Activated CD4-positive, alpha-beta T cell treated with anti-CD3 and anti-CD28 coated beads, Interleukin-2, amount 10 ng/mL, durations not matched to agents 7 days and 5 days (primary cell): ENCODE data around the gene AMH. TPM values are rescaled to one million over a fixed set of nuclear protein-coding genes. Genes with fewer than 3 reads are reported as not detected.
"Not testable (repeated sequence)": the region's sequence is repeated elsewhere in the genome, so short reads cannot be mapped to it uniquely, and the experiment has no call there.

ENCODE experiments used
- CTCF ChIA-PET: fragments of 350-600 bp; sonication (Branson Sonifier 250); formaldehyde crosslinking; loops from one replicate; lab custom pipeline; 2021; ENCODE audit warnings: antibody characterized with exemption; lab: Charles Lee
- POLR2A ChIA-PET: fragments of 350-600 bp; sonication (Branson Sonifier 250); formaldehyde crosslinking; loops from one replicate; lab custom pipeline; 2021; ENCODE audit warnings: antibody characterized with exemption; lab: Charles Lee
- DNase-seq: peaks from one replicate; pipeline ENCODE4 v3.0.0-alpha.2; 2020
- H3K27ac Mint-ChIP-seq: one replicate; pipeline ENCODE4 v1.8.0; 2021; ENCODE audit warnings: mild to moderate bottlenecking, moderate library complexity, mixed read lengths
- H3K27me3 Mint-ChIP-seq: one replicate; pipeline ENCODE4 v1.8.0; 2021; ENCODE audit warnings: mixed read lengths
- H3K36me3 Mint-ChIP-seq: one replicate; pipeline ENCODE4 v1.8.0; 2021; ENCODE audit warnings: low read depth, mixed read lengths
- H3K4me1 Mint-ChIP-seq: one replicate; pipeline ENCODE4 v1.8.0; 2021; ENCODE audit warnings: mixed read lengths
- H3K4me3 Mint-ChIP-seq: one replicate; pipeline ENCODE4 v1.8.0; 2021; ENCODE audit warnings: mild to moderate bottlenecking, moderate library complexity, mixed read lengths
- H3K9me3 Mint-ChIP-seq: one replicate; pipeline ENCODE4 v1.8.0; 2021; ENCODE audit warnings: mixed read lengths
- total RNA-seq, 2 experiments: library from RNA; stranded (reverse); gene quantifications; one replicate each; pipeline ENCODE4 v1.2.3, GENCODE V29; 2021

The AMH gene
- total RNA-seq = 1 to 10 TPM; 5.2 to 9.2 TPM

DNA sequence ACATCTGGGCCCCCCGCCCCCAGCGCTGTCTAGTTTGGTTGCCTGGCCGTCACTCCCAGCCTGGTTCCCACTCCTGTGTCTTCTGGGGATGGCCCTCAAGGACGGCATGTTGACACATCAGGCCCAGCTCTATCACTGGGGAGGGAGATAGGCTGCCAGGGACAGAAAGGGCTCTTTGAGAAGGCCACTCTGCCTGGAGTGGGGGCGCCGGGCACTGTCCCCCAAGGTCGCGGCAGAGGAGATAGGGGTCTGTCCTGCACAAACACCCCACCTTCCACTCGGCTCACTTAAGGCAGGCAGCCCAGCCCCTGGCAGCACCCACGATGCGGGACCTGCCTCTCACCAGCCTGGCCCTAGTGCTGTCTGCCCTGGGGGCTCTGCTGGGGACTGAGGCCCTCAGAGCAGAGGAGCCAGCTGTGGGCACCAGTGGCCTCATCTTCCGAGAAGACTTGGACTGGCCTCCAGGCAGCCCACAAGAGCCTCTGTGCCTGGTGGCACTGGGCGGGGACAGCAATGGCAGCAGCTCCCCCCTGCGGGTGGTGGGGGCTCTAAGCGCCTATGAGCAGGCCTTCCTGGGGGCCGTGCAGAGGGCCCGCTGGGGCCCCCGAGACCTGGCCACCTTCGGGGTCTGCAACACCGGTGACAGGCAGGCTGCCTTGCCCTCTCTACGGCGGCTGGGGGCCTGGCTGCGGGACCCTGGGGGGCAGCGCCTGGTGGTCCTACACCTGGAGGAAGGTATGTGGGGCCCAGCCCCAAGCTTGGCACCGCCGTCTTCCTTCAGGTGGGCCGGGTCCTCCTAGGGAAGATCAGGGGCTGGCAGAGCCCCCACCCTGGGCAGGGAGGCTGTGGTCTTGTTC is at the start of gene AMH:
Gene AMH (plus strand): TSS at position 314 of the 857 bp plus-strand sequence. CDS start 10 bp downstream, at position 324.
- Mint-ChIP-seq H3K4me3 (no peak within 1 kb of the TSS), H3K27ac (no peak within 1 kb of the TSS), H3K36me3 (peaks cover 16% of the 10 kb centered on the region), H3K4me1 (peaks cover 6% of the 10 kb centered on the region), H3K9me3 (no peaks in the 10 kb centered on the region), H3K27me3 (peaks cover 21% of the 10 kb centered on the region)
- DNase-seq = no peak
- POLR2A ChIA-PET = no interaction called here
- CTCF ChIA-PET = interaction anchor here (1.0 to 1.2 kb wide), 4 partner anchors 10 to 17 kb away, joined by 3 to 7 read pairs (median 3); partner anchors contain the start of gene PLEKHJ1

DNA sequence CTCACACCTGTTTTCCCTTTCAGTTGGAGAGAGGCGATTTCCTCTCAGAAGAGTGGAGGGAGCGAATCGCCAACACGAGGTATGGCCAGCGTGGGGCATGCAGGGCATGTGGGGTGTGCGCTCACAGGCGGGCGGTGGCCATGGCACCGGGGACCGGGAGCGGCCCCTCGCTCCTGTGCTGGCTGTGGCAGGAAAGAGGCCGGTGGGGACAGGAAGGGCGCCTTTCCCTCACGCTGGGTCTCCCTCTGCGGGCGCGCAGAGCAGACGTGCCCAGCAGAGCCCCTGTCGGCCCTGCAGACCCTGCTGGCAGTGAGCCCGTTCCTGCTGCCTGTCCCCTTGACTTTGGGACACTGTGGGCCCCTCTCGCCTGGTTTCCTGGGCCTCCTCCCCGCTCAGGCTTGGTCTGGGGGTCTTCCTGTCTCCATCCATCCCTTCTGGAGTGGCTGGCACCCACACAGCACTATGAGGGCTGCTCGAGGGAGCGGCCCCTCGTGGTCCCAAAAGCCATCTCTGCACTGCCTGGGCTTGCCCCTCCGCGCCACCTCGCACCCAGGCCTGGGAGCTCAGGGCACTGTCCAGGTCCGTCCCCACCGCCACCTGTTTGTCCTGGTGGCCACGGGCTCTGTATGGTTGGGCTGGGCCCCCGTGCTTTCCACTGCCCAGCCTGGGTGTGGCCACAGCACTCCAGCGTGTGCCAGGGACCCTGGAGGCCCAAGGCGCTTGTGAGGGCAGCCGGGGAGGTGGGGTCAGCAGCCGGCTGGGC is 49.1 kb upstream of the AMH start:
- Mint-ChIP-seq H3K4me3 (no peak overlapping the region), H3K4me1 (no peaks in the 10 kb centered on the region), H3K9me3 (no peaks in the 10 kb centered on the region), H3K36me3 (peaks cover 3% of the 10 kb centered on the region), H3K27me3 (no peaks in the 10 kb centered on the region), H3K27ac (no peak overlapping the region)
- DNase-seq = no peak
- ChIA-PET CTCF (no interaction called here), POLR2A (no interaction called here)

DNA sequence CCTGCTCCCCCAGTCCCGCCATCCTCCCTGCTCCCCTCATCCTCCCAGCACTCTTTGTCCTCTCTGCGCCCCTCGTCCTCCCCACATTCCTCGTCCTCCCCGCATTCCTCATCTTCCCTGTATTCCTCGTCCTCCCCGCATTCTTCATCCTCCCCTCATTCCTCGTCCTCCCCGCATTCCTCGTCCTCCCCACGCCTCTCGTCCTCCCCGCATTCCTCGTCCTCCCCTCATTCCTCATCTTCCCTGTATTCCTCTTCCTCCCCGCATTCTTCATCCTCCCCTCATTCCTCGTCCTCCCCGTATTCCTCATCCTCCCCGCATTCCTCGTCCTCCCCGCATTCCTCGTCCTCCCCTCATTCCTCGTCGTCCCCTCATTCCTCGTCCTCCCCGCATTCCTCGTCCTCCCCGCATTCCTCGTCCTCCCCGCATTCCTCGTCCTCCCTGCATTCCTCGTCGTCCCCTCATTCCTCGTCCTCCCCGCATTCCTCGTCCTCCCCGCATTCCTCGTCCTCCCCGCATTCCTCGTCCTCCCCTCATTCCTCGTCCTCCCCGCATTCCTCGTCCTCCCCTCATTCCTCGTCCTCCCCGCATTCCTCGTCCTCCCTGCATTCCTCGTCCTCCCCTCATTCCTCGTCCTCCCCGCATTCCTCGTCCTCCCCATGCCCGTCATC is 48.4 kb upstream of the AMH start:
- H3K4me3 Mint-ChIP-seq, H3K27me3 Mint-ChIP-seq, DNase-seq, H3K27ac Mint-ChIP-seq, CTCF ChIA-PET, H3K9me3 Mint-ChIP-seq, POLR2A ChIA-PET, H3K36me3 Mint-ChIP-seq, H3K4me1 Mint-ChIP-seq: not testable (repeated sequence)

DNA sequence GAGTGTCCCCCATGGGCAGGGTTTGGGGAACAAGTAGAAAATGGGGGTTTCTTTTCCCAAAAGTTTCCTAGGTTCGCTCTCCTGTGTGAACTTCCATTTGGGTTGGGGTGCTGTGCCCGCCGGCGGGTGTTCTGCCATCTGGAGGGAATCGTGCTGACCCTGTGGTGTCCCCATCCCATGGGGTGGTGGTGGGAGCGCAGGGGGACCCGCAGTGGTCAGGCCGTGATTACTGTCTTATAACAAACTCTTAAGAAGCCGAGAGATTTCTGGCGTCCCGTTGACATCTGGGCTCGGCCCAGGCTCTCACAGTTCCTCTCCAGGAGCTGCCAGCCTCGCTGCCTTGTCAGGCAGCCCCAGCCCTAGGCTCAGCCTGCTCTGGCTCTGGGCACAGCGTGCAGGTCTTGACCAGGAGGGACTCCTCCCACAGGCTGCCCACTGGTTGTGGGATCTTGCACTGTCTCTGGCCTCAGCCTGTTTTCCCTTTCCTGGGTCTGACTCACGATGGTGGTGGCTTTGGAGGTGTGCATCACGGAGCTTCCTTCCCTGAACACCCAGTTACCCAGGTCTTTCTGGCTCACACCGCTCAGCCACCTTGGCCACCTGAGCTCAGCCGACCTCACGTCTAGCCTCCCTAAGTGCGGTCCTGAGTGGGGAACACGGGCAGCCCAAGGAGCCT is 47.5 kb upstream of the AMH start:
- Mint-ChIP-seq H3K36me3 (peaks cover 7% of the 10 kb centered on the region), H3K4me3 (no peak overlapping the region), H3K4me1 (no peaks in the 10 kb centered on the region), H3K27me3 (no peaks in the 10 kb centered on the region), H3K9me3 (no peaks in the 10 kb centered on the region), H3K27ac (peak overlapping the region; percentile 41)
- no peak for DNase-seq
- ChIA-PET POLR2A (no interaction called here), CTCF (no interaction called here)

DNA sequence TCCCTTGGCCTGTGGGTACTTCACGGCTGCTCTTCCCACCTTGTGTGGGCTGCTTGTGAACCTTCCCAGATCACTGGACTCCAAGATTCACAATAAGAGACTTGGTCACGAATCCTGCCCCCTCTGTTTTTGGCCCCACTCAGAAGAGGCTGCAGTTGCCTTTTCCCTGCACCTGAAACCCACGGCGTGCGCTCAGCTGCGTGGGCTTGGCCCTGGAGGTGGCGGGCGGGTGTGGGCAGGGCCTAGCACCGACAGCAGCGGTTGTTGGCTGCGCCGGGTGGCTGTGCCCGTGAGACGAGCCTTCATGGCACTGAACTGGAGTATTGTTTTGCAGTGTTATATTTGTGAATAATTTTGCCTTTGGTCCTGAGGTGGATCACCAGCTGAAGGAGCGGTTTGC is 46.8 kb upstream of the AMH start:
- Mint-ChIP-seq H3K4me3 (no peak overlapping the region), H3K4me1 (no peaks in the 10 kb centered on the region), H3K9me3 (no peaks in the 10 kb centered on the region), H3K27ac (no peak overlapping the region), H3K36me3 (peaks cover 9% of the 10 kb centered on the region), H3K27me3 (no peaks in the 10 kb centered on the region)
- CTCF ChIA-PET = no interaction called here
- POLR2A ChIA-PET = no interaction called here
- DNase-seq = no peak

DNA sequence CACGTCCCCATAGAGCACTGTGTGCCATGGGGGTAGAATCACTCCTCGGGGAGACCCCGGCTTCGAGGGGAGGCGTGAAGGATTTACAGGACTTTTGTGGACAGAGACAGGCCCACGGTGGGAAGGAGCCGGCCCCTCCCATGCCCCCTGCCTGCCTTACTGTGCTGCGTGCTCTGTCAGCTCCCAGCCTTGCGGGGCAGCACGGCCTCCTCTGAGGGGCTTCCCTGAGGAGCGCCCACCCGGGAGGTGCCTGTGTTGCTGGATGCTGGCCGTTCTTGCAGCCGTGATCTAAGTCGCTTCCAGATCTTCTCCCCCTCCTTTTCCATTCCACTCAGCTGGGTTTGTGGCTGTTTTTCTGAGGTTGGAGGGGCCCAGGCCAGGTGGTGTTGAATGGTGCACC is 42.1 kb upstream of the AMH start:
- peaks cover 18% of the 10 kb centered on the region for H3K36me3 Mint-ChIP-seq
- H3K27ac Mint-ChIP-seq = no peak overlapping the region
- no peaks in the 10 kb centered on the region for H3K9me3 Mint-ChIP-seq
- no peak overlapping the region for H3K4me3 Mint-ChIP-seq
- POLR2A ChIA-PET = no interaction called here
- no peaks in the 10 kb centered on the region for H3K27me3 Mint-ChIP-seq
- DNase-seq = no peak
- H3K4me1 Mint-ChIP-seq = no peaks in the 10 kb centered on the region
- CTCF ChIA-PET = no interaction called here

DNA sequence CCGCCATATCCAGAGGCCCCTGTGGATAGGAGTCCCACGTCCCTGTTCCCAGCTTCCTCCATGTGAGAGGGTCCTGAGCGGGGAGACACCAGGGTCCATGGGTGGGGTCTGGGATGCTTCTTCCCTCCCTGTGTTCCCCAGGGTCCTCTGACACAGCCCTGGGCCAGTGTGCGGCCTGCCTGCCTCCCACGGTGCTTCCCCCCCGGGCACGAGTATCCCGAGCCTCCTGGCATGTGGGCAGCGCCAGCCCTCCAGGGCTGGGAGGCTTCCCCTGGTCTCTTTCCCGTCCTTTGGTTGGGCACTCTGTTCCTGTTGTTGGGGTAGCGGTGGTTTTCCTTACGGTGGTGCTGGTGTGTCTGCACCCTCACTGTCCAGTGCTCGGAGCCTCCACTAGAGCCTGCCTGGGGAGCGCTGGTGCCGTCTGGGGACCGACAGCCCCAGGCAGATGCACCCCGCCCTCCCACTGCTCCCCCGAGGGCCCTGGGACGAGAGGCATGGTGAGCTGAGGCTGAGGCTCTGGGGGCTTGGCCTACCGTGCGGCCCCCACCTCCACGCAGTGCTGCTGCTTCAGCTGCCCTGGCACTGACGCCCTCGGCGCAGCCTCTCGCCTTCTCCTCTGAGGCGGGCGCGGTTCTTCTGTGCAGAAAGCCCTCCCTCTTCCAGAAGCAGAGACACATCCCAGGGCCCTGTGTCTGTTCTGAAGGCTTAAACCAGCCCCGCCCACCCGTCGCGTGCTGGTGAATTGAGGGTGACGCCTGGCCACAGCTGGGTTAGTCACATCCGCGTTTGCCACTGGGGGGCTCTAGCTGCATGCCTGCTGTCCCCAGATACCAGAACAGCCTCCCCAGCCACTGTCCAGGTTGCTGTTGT is 40.9 kb upstream of the AMH start:
- ChIA-PET CTCF (interaction anchor here (1.5 kb wide), 1 partner anchor 10 kb away, joined by 3 read pairs; no protein-coding TSS in a partner anchor), POLR2A (no interaction called here)

DNA sequence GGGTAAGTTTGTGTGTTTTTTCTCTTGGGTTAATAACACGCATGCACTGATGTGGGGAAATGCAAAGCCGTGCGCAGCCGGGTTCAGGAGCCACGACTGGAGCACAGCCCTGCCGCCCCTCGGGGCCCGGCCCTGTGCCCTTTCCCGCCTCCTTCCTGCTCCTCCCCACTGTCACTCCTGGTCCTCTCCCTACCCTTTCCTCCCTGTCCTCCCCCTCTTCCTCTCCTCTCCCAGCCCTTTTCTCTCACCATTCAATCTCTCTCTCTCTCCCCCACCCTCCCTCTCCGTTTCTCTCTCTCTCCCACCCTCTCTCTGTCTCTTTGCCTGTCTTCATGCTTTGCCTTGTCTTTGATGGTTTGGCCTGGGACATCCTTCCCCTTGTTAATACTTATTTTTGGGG is 40.1 kb upstream of the AMH start:
- Mint-ChIP-seq H3K4me3 (no peak overlapping the region), H3K27me3 (no peaks in the 10 kb centered on the region), H3K27ac (no peak overlapping the region), H3K36me3 (peaks cover 19% of the 10 kb centered on the region), H3K9me3 (no peaks in the 10 kb centered on the region), H3K4me1 (peaks cover 2% of the 10 kb centered on the region)
- no peak for DNase-seq
- ChIA-PET CTCF (interaction anchor here (1.5 kb wide), 1 partner anchor 9 kb away, joined by 3 read pairs; no protein-coding TSS in a partner anchor), POLR2A (no interaction called here)

More for the DNA sequence above, 40.9 kb upstream of the AMH start:
- Mint-ChIP-seq H3K4me1 (no peaks in the 10 kb centered on the region), H3K4me3 (no peak overlapping the region), H3K27ac (no peak overlapping the region), H3K9me3 (no peaks in the 10 kb centered on the region), H3K36me3 (peaks cover 18% of the 10 kb centered on the region), H3K27me3 (no peaks in the 10 kb centered on the region)
- peak; percentile 15 for DNase-seq

DNA sequence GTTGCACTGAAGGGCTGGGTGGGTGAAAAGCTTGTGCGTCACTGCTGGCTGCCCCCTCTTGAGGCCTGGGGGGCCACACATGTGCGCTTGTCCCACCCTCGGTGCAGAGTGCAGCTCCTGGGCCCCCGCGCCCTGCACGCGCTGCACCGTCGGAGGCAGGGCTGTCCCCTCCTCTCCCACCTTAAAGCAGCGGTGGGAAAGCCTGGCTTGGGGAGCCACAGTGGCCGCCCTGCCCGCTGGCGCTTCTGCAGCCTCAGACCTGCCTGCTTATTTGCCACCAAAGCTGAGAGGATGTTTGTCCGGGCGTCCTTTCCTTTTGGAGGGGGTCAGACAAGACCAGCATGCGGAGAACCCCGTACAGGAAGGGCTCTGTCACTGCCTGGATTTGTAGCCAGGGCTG is 39.7 kb upstream of the AMH start:
- Mint-ChIP-seq H3K9me3 (no peaks in the 10 kb centered on the region), H3K27me3 (no peaks in the 10 kb centered on the region), H3K4me3 (no peak overlapping the region), H3K4me1 (peaks cover 2% of the 10 kb centered on the region), H3K27ac (peak overlapping the region; percentile 2), H3K36me3 (peaks cover 17% of the 10 kb centered on the region)
- POLR2A ChIA-PET = no interaction called here
- CTCF ChIA-PET = no interaction called here
- DNase-seq = no peak

DNA sequence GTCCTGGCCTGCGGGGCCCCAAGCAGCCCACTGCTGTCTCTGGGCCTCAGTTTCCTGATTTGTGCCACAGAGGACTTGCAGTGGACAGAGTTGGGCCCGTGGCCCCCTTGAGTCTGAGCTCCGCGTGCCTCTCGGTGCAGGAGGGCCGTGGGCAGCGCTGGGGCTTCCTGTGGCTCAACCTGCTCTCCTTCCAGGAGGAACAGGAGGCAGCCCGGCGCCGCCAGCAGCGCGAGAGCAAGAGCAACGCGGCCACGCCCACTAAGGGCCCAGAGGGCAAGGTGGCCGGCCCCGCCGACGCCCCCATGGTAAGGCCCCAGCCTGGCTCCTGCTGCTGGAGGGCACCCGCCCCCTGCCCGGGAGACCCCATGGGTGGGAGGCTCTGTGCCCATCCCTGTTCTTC is 38.9 kb upstream of the AMH start:
- H3K27ac Mint-ChIP-seq = no peak overlapping the region
- H3K4me1 Mint-ChIP-seq = peaks cover 7% of the 10 kb centered on the region
- no peak overlapping the region for H3K4me3 Mint-ChIP-seq
- no peaks in the 10 kb centered on the region for H3K9me3 Mint-ChIP-seq
- POLR2A ChIA-PET = no interaction called here
- H3K27me3 Mint-ChIP-seq = no peaks in the 10 kb centered on the region
- H3K36me3 Mint-ChIP-seq = peaks cover 18% of the 10 kb centered on the region
- CTCF ChIA-PET = no interaction called here
- DNase-seq = no peak

DNA sequence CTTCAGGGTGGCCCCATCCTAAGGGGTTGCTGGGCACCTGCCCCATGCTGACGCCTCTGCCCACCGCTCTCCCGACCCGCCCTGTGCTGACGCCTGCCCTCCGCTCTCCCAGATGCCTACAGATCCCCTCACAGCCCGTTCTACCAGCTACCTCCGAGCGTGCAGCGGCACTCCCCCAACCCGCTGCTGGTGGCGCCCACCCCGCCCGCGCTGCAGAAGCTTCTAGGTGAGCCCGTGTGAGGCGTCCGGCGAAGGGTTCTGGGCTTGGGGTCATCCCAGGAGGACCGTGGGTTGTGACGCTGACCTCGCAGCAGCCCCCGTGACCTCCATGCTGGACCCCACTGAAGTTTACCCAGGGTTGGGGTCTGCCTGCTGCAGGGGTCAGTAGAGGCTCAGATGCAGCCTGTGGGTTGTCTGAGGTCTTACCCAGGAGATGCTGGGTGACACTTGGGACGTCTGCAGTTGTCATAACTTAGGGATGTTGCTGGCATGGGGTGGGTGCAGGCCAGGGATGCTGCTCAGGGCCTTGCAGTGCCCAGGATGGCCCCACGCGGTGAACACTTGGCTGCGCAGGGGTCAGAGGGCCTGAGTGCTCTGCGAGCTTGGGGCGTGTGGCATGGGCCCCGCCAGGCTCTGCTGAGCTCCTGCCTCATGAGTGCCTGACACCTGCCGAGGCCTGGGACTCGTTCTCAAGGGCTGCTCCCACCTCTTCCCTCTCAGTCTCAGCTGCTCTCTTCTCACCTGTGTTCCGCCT is 38.0 kb upstream of the AMH start:
- no peak overlapping the region for H3K4me3 Mint-ChIP-seq
- ChIA-PET POLR2A (no interaction called here), CTCF (no interaction called here)
- peaks cover 20% of the 10 kb centered on the region for H3K36me3 Mint-ChIP-seq
- peaks cover 12% of the 10 kb centered on the region for H3K4me1 Mint-ChIP-seq
- no peak for DNase-seq
- H3K9me3 Mint-ChIP-seq = no peaks in the 10 kb centered on the region
- no peaks in the 10 kb centered on the region for H3K27me3 Mint-ChIP-seq
- no peak overlapping the region for H3K27ac Mint-ChIP-seq
